Cerebellar cortex (tissue), 1 donor: ENCODE measurements around the gene ARAP1.

ENCODE experiments used
- DNase-seq: peaks from one replicate; pipeline ENCODE4 v3.0.0-alpha.2; 2015; ENCODE audit warnings: low spot score

The ARAP1 gene

GRCh38 chr11:72723508-72723907, 28.7 kb downstream of the ARAP1 start:
- DNase-seq, result no peak

GRCh38 chr11:72722050-72722748, 30.0 kb downstream of the ARAP1 start:
- peak; percentile 94 for DNase-seq

- no peak for DNase-seq
These were observed 30.5 kb downstream of the ARAP1 start for GRCh38 chr11:72721689-72722049.

- no peak for DNase-seq
These were observed 30.9 kb downstream of the ARAP1 start for GRCh38 chr11:72721276-72721675.

- DNase-seq, result no peak
These were observed 31.4 kb downstream of the ARAP1 start for GRCh38 chr11:72720784-72721183.

- DNase-seq, result no peak
These were observed 32.2 kb downstream of the ARAP1 start for GRCh38 chr11:72720047-72720446.

GRCh38 chr11:72719551-72719950, 32.7 kb downstream of the ARAP1 start:
- no peak for DNase-seq

- no peak for DNase-seq
These were observed 33.1 kb downstream of the ARAP1 start for GRCh38 chr11:72719144-72719543.

GRCh38 chr11:72718101-72718501, 34.1 kb downstream of the ARAP1 start:
- DNase-seq, result no peak

- no peak for DNase-seq
These were observed 35.3 kb downstream of the ARAP1 start for GRCh38 chr11:72716788-72717435.

- DNase-seq, result no peak
These were observed 35.9 kb downstream of the ARAP1 start for GRCh38 chr11:72716290-72716689.

GRCh38 chr11:72712841-72713240, 39.4 kb downstream of the ARAP1 start:
- DNase-seq, result no peak

GRCh38 chr11:72712168-72712751, 39.9 kb downstream of the ARAP1 start:
- DNase-seq, result no peak

GRCh38 chr11:72711141-72711540, 41.1 kb downstream of the ARAP1 start:
- no peak for DNase-seq

GRCh38 chr11:72710278-72710677, 41.9 kb downstream of the ARAP1 start:
- no peak for DNase-seq

- DNase-seq, result no peak
These were observed 42.5 kb downstream of the ARAP1 start for GRCh38 chr11:72709478-72710238.

- DNase-seq, result no peak
These were observed 45.2 kb downstream of the ARAP1 start for GRCh38 chr11:72707032-72707431.

GRCh38 chr11:72706579-72706978, 45.6 kb downstream of the ARAP1 start:
- DNase-seq, result no peak

- DNase-seq, result no peak
These were observed 46.5 kb downstream of the ARAP1 start for GRCh38 chr11:72705442-72706365.

GRCh38 chr11:72704783-72705265, 47.4 kb downstream of the ARAP1 start:
- DNase-seq, result no peak

- no peak for DNase-seq
These were observed 48.0 kb downstream of the ARAP1 start for GRCh38 chr11:72704028-72704782.
